Breast epithelium (tissue), 4 donors: ENCODE results near the gene PPP1R16B. TPM values are rescaled to one million over a fixed set of nuclear protein-coding genes. Genes with fewer than 3 reads are reported as not detected.

Experiments used
- DNase-seq, 2 donors: peaks; one replicate each; pipeline ENCODE4 v3.0.0-alpha.2; 2019; ENCODE audit warnings: low spot score in 2 of 2
- H3K27ac ChIP-seq, 2 donors: fragments of 200-600 bp; sonication (generic) in 1 of 2; one replicate each; pipeline ENCODE4 v1.5.1; 2016 to 2019; ENCODE audit warnings: mild to moderate bottlenecking in 1 of 2
- H3K27me3 ChIP-seq, 2 donors: fragments of 200-600 bp; sonication (generic) in 1 of 2; one replicate each; pipeline versions ENCODE4 v1.5.1 to v1.6.0; 2017 to 2019; ENCODE audit warnings: control low read depth in 1 of 2, mild to moderate bottlenecking in 1 of 2
- H3K36me3 ChIP-seq: fragments of 200-600 bp; one replicate; pipeline ENCODE4 v1.5.1; 2019
- H3K4me1 ChIP-seq, 2 donors: fragments of 200-600 bp; sonication (generic); one replicate each; pipeline ENCODE4 v1.5.1; 2016 to 2019; ENCODE audit warnings: control low read depth in 1 of 2
- H3K4me3 ChIP-seq, 3 donors: fragments of 200-600 bp; sonication (generic); 1 replicate in 2 of 3; 2 replicates in 1 of 3; pipeline ENCODE4 v1.5.1; 2016 to 2019; ENCODE audit warnings: mild to moderate bottlenecking in 3 of 3, moderate library complexity in 2 of 3
- H3K9me3 ChIP-seq, 2 donors: fragments of 200-600 bp; sonication (generic) in 1 of 2; one replicate each; pipeline ENCODE4 v1.5.1; 2016 to 2019; ENCODE audit warnings: control low read depth in 1 of 2
- CTCF ChIP-seq, 3 donors: fragments of 450-650 bp; IDR thresholded peaks; one replicate each; pipeline ENCODE4 v1.5.1; 2016 to 2017; ENCODE audit warnings: antibody characterized with exemption in 3 of 3, mild to moderate bottlenecking in 3 of 3, moderate library complexity in 3 of 3
- POLR2A ChIP-seq: fragments of 450-650 bp; IDR thresholded peaks from one replicate; pipeline ENCODE4 v1.6.1; 2016; ENCODE audit warnings: antibody characterized with exemption, mild to moderate bottlenecking, moderate library complexity
- POLR2AphosphoS5 ChIP-seq, 3 donors: sonication (generic); formaldehyde crosslinking; IDR thresholded peaks; one replicate each; pipeline ENCODE4 v1.6.1; 2017; ENCODE audit warnings: antibody characterized with exemption in 3 of 3
- intact Hi-C: fragments of 100-400 bp; cut with DNase I; formaldehyde crosslinking; loops from one replicate; pipeline ENCODE4 v1.15.1; 2023; ENCODE audit warnings: low total_unique reads
- total RNA-seq, 3 donors: library from RNA; depleted of rRNA; stranded (reverse); fragments of >200 nt; gene quantifications; one replicate each; pipeline ENCODE4 v1.1.0, GENCODE V29; 2016

The PPP1R16B gene
- total RNA-seq, 3 donors from 2014 or later, result 3.7 to 10.8 (median 8.2) TPM

DNA sequence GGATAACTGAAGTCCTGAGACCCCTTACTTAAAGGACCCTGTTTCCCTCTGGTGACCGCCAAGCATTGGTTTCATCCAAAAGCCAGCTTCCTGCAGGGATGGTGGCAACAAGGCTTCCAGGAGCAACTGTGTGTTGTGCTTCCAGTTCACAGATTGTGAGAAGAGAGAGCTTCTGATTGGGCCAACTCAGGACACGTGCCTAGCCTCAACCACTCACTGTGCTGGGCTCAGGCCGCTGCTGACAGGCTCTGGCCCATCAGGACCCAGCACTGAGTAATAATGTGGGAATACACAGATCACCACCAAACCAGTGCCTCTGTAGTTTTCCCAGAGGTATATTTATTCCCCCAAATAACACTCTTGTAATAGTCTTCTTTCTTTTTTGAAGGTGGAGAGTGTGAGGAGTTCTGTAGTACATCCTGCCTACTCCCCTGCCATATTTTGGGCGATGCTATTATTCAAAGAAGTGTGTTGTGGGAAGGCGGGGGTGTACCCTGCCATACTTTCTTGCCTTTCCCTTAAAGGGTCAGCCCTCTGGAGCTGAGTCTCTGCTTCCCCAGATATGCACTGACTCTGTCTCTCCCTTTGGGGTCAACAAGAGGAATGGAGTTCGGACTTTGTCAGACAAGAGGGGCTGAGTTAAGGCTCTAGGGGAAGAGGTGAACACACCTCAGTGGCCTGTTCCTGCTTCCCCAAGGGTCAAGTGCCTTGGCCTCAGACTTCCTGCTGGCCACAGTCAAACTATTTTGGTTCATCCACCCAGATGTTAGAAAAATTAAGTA, 23.2 kb downstream of the PPP1R16B start:
- no peaks in the 10 kb centered on the region for H3K9me3 ChIP-seq
- H3K27ac ChIP-seq, result peak overlapping the region in 1 of 2 donors; percentile 66
- TF ChIP-seq POLR2AphosphoS5 (IDR thresholded peaks at IDR 0.05), result no peak
- no peak for TF ChIP-seq POLR2A
- TF ChIP-seq CTCF (IDR thresholded peaks at IDR 0.05), result no peak
- H3K27me3 ChIP-seq, result no peaks in the 10 kb centered on the region
- H3K4me1 ChIP-seq, result no peaks in the 10 kb centered on the region
- H3K36me3 ChIP-seq, result no peaks in the 10 kb centered on the region
- no peak overlapping the region for H3K4me3 ChIP-seq
- no peak for DNase-seq
- intact Hi-C loops, result no loop called here

- no peaks in the 10 kb centered on the region for H3K9me3 ChIP-seq
- peak overlapping the region in 1 of 2 donors; percentile 55 for H3K27ac ChIP-seq
- no peaks in the 10 kb centered on the region for H3K4me1 ChIP-seq
- intact Hi-C loops, result no loop called here
- TF ChIP-seq POLR2AphosphoS5 (IDR thresholded peaks at IDR 0.05) (no peak), POLR2A (no peak), CTCF (IDR thresholded peaks at IDR 0.05) (no peak)
- no peaks in the 10 kb centered on the region for H3K27me3 ChIP-seq
- no peak for DNase-seq
- H3K4me3 ChIP-seq, result no peak overlapping the region
- H3K36me3 ChIP-seq, result no peaks in the 10 kb centered on the region
Measured at GRCh38 chr20:38829296-38829875, 23.9 kb downstream of the PPP1R16B start.

- DNase-seq, result no peak
- Histone ChIP-seq H3K27me3 (no peaks in the 10 kb centered on the region), H3K9me3 (no peaks in the 10 kb centered on the region), H3K4me1 (no peaks in the 10 kb centered on the region), H3K4me3 (no peak overlapping the region), H3K36me3 (no peaks in the 10 kb centered on the region), H3K27ac (no peak overlapping the region)
- TF ChIP-seq POLR2A (no peak), POLR2AphosphoS5 (IDR thresholded peaks at IDR 0.05) (no peak), CTCF (IDR thresholded peaks at IDR 0.05) (no peak)
- intact Hi-C loops, result no loop called here
Measured at GRCh38 chr20:38830356-38830755, 24.9 kb downstream of the PPP1R16B start.

GRCh38 chr20:38831049-38831691, 25.7 kb downstream of the PPP1R16B start:
- Histone ChIP-seq H3K9me3 (no peaks in the 10 kb centered on the region), H3K4me3 (no peak overlapping the region), H3K4me1 (no peaks in the 10 kb centered on the region), H3K27me3 (no peaks in the 10 kb centered on the region), H3K36me3 (no peaks in the 10 kb centered on the region), H3K27ac (no peak overlapping the region)
- intact Hi-C loops, result no loop called here
- TF ChIP-seq POLR2AphosphoS5 (IDR thresholded peaks at IDR 0.05), result no peak
- no peak for TF ChIP-seq CTCF (IDR thresholded peaks at IDR 0.05)
- no peak for TF ChIP-seq POLR2A
- DNase-seq, result no peak
